Fibroblast of mammary gland (primary cell): ENCODE data around the gene OSBPL10.

Experiments used
- DNase-seq: peaks from one replicate; pipeline ENCODE4 v3.0.0-alpha.2; 2010; ENCODE audit warnings: low read depth
- H3K4me3 ChIP-seq: 2 replicates; pipeline ENCODE4 v1.5.1; 2011; ENCODE audit warnings: low read depth, mild to moderate bottlenecking, low read length, moderate library complexity; ENCODE audit not compliant: control insufficient read depth
- CTCF ChIP-seq: conservative IDR thresholded peaks from 2 replicates; pipeline ENCODE4 v1.5.1; 2011; ENCODE audit warnings: low read depth, low read length, inconsistent platforms; ENCODE audit not compliant: control insufficient read depth, insufficient read depth

The OSBPL10 gene

GRCh38 chr3:31890742-31891469 lies 90.2 kb downstream of the OSBPL10 start:
- DNase-seq: no peak
- H3K4me3 ChIP-seq: no peak overlapping the region
- no peak for TF ChIP-seq CTCF

GRCh38 chr3:31890007-31890406 lies 91.1 kb downstream of the OSBPL10 start:
- no peak overlapping the region for H3K4me3 ChIP-seq
- TF ChIP-seq CTCF: no peak
- no peak for DNase-seq

- no peak overlapping the region for H3K4me3 ChIP-seq
- no peak for TF ChIP-seq CTCF
- DNase-seq: no peak
These were observed 95.8 kb downstream of the OSBPL10 start for GRCh38 chr3:31885235-31885634.

- no peak for DNase-seq
- TF ChIP-seq CTCF: no peak
- no peak overlapping the region for H3K4me3 ChIP-seq
These were observed 96.8 kb downstream of the OSBPL10 start for GRCh38 chr3:31884251-31884650.

- no peak overlapping the region for H3K4me3 ChIP-seq
- TF ChIP-seq CTCF: no peak
These were observed 98.2 kb downstream of the OSBPL10 start for GRCh38 chr3:31882895-31883294.

GRCh38 chr3:31882431-31882830 lies 98.6 kb downstream of the OSBPL10 start:
- no peak overlapping the region for H3K4me3 ChIP-seq
- TF ChIP-seq CTCF: no peak
- DNase-seq: no peak

More at GRCh38 chr3:31882895-31883294, 98.2 kb downstream of the OSBPL10 start:
- no peak for DNase-seq
